Gastrocnemius medialis (tissue), 4 donors: ENCODE data around the gene CFAP46.

Experiments used
- CTCF ChIP-seq, 5 experiments: fragments of 450-650 bp in 3 of 5; fragments of 200-600 bp in 2 of 5; sonication (generic) in 2 of 5; IDR thresholded peaks in 4 of 5; conservative IDR thresholded peaks in 1 of 5; 1 replicate in 4 of 5; 2 replicates in 1 of 5; pipeline ENCODE4 v1.5.1; 2016 to 2019; ENCODE audit warnings: antibody characterized with exemption in 5 of 5, mild to moderate bottlenecking in 3 of 5, moderate library complexity in 3 of 5
- POLR2A ChIP-seq, 2 donors: fragments of 450-650 bp; IDR thresholded peaks; one replicate each; pipeline ENCODE4 v1.6.1; 2017; ENCODE audit warnings: antibody characterized with exemption in 2 of 2, mild to moderate bottlenecking in 2 of 2, moderate library complexity in 2 of 2

GRCh38 chr10:132921818-132922807 lies 20.3 kb downstream of the CFAP46 start:
- no peak for TF ChIP-seq CTCF (IDR thresholded peaks at IDR 0.05 in 4 of 5, conservative IDR thresholded peaks at IDR 0.05 in 1 of 5)
- no peak for TF ChIP-seq POLR2A (IDR thresholded peaks at IDR 0.05)
